K562 (cell line): Measurements from ENCODE around the gene ZC3H11A. TPM values are rescaled to one million over a fixed set of nuclear protein-coding genes. Genes with fewer than 3 reads are reported as not detected.
"Not testable (repeated sequence)": the region's sequence is repeated elsewhere in the genome, so short reads cannot be mapped to it uniquely, and the experiment has no call there.

Experiments
- ATAC-seq: fragments of 200-7000 bp; cut with Tn5 transposase; 3 replicates; pipeline ENCODE4 v1.9.1; 2020; ENCODE audit warnings: moderate library complexity
- BruUV-seq: library from RNA; stranded (reverse); fragments of 400-500 nt; replicated peaks from 2 replicates; lab custom pipeline; 2021; lab: Mats Ljungman, UMichigan
- CTCF ChIA-PET: fragments of 300-600 bp; formaldehyde crosslinking; extraction: SDS; loops from one replicate; lab custom pipeline; 2021; ENCODE audit warnings: low intra/inter-chr PET ratio; lab: Yijun Ruan, JAX
- POLR2A ChIA-PET: fragments of 300-600, 350-650 bp; sonication (Branson Sonifier 250); formaldehyde crosslinking; extraction: SDS; loops from one replicate; lab custom pipeline; 2021; ENCODE audit warnings: antibody characterized with exemption, inconsistent platforms; lab: Yijun Ruan, JAX
- DNase-seq, 4 experiments: peaks; one replicate each; pipeline versions ENCODE4 v3.0.0 to v3.0.0-alpha.2; 2011 to 2018; ENCODE audit warnings: low spot score in 3 of 4, mixed read lengths in 3 of 4; ENCODE audit errors: extremely low read depth in 1 of 4
- FAIRE-seq: peaks from 2 replicates; lab custom pipeline; 2011; peaks lifted over from hg19 to GRCh38; lab: Jason Lieb, UNC
- H2AFZ ChIP-seq: 2 replicates; pipeline ENCODE4 v1.6.0; 2011; ENCODE audit warnings: low read depth, low read length, control low read depth, inconsistent platforms
- H3K27ac ChIP-seq: fragments of 200-600 bp; 3 replicates; pipeline ENCODE4 v1.8.0; 2011; ENCODE audit warnings: low read depth, mild to moderate bottlenecking, control low read depth, inconsistent platforms, low read length, moderate library complexity, mixed read lengths; ENCODE audit errors: extremely low read depth
- H3K27me3 ChIP-seq, 2 experiments: fragments of 300-600 bp in 1 of 2; 2 replicates in 1 of 2; 3 replicates in 1 of 2; pipeline versions ENCODE4 v1.6.0 to v1.8.0; 2011; ENCODE audit warnings: inconsistent platforms in 2 of 2, low read length in 2 of 2, mild to moderate bottlenecking in 1 of 2, mixed read lengths in 1 of 2, moderate library complexity in 1 of 2; ENCODE audit not compliant: control insufficient read depth in 2 of 2, insufficient read depth in 2 of 2
- H3K36me3 ChIP-seq: fragments of 300-600 bp; 3 replicates; pipeline ENCODE4 v1.8.0; 2011; ENCODE audit warnings: mild to moderate bottlenecking, low read length, inconsistent platforms; ENCODE audit not compliant: control insufficient read depth, insufficient read depth
- H3K4me1 ChIP-seq, 2 experiments: fragments of 200-600 bp in 1 of 2; replicated peaks in 1 of 2; 2 replicates in 1 of 2; 3 replicates in 1 of 2; pipeline versions ENCODE4 v1.5.1 to v1.8.0; 2011; ENCODE audit warnings: inconsistent platforms in 2 of 2, low read length in 2 of 2, mild to moderate bottlenecking in 1 of 2, mixed read lengths in 1 of 2, moderate library complexity in 1 of 2; ENCODE audit not compliant: control insufficient read depth in 2 of 2, insufficient read depth in 2 of 2
- H3K4me2 ChIP-seq: 2 replicates; pipeline ENCODE4 v1.6.1; 2011; ENCODE audit warnings: low read length, control low read depth, inconsistent platforms, mixed read lengths; ENCODE audit not compliant: insufficient read depth
- H3K4me3 ChIP-seq: fragments of 200-600 bp; sonication (generic), shearing (Covaris generic); 2 replicates; pipeline ENCODE4 v1.5.1; 2016; ENCODE audit warnings: control low read depth, inconsistent platforms
- H3K79me2 ChIP-seq: fragments of 200-600 bp; 3 replicates; pipeline ENCODE4 v1.8.0; 2011; ENCODE audit warnings: low read length, inconsistent platforms; ENCODE audit not compliant: control insufficient read depth, insufficient read depth
- H3K9ac ChIP-seq, 2 experiments: 2 replicates each; pipeline versions ENCODE4 v1.6.0 to v1.6.1; 2011; ENCODE audit warnings: low read depth in 2 of 2, low read length in 2 of 2, control low read depth in 1 of 2, inconsistent platforms in 1 of 2, mild to moderate bottlenecking in 1 of 2, mixed read lengths in 1 of 2; ENCODE audit not compliant: insufficient read depth in 1 of 2
- H3K9me1 ChIP-seq: one replicate; pipeline ENCODE4 v1.6.0; 2011; ENCODE audit warnings: inconsistent platforms, mild to moderate bottlenecking, low read length, moderate library complexity; ENCODE audit not compliant: control insufficient read depth, insufficient read depth
- H3K9me3 ChIP-seq: replicated peaks from 2 replicates; pipeline ENCODE4 v1.5.1; 2011; ENCODE audit warnings: low read depth, low read length, inconsistent platforms; ENCODE audit not compliant: control insufficient read depth, insufficient read depth
- H4K20me1 ChIP-seq: replicated peaks from 2 replicates; pipeline ENCODE4 v1.6.1; 2011; ENCODE audit warnings: low read length, inconsistent platforms, mixed read lengths; ENCODE audit not compliant: control insufficient read depth, insufficient read depth
- CTCF ChIP-seq, 3 experiments: IDR thresholded peaks in 2 of 3; conservative IDR thresholded peaks in 1 of 3; 2 replicates each; pipeline ENCODE4 v1.5.1; 2011 to 2012; ENCODE audit warnings: low read length in 3 of 3, mild to moderate bottlenecking in 3 of 3, control low read depth in 2 of 3, improper control_type of control experiment in 1 of 3, inconsistent platforms in 1 of 3, low read depth in 1 of 3, mixed read lengths in 1 of 3, moderate library complexity in 1 of 3; ENCODE audit not compliant: insufficient read depth in 2 of 3
- MYNN ChIP-seq, 2 experiments: sonication (generic); formaldehyde crosslinking in 1 of 2; IDR thresholded peaks; 2 replicates each; pipeline versions ENCODE4 v1.5.0 to v1.6.1; 2016 to 2020; ENCODE audit warnings: antibody characterized with exemption in 1 of 2, missing genetic modification reagents in 1 of 2
- ZZZ3 ChIP-seq: fragments of 450-650 bp; IDR thresholded peaks from 2 replicates; pipeline ENCODE4 v1.6.1; 2016; ENCODE audit warnings: antibody characterized with exemption, mild to moderate bottlenecking, moderate library complexity
- WGBS: fragments of 100-300 bp; shearing (Covaris generic); methylation state at CpG from one replicate; pipeline ENCODE4 v1.1.6; 2016; ENCODE audit warnings: low coverage, mixed read lengths; ENCODE audit not compliant: insufficient coverage; ENCODE audit errors: missing lambda C conversion rate; 5-methylcytosine and 5-hydroxymethylcytosine counted together
- in situ Hi-C: fragments of 300-500 bp; cut with MboI; formaldehyde crosslinking; loops from 4 replicates; pipeline ENCODE4 v1.15.0; 2018; ENCODE audit warnings: inconsistent platforms, mixed read lengths
- intact Hi-C: fragments of 100-400 bp; cut with micrococcal nuclease; formaldehyde crosslinking; loops from 2 replicates; pipeline ENCODE4 v1.14.2; 2022
- polyA plus RNA-seq, 8 experiments: library from polyadenylated mRNA; depleted of rRNA in 4 of 8; stranded (reverse) in 5 of 8; unstranded in 3 of 8; fragments of >200 nt; fragmentation: Nextera tagmentation in 2 of 8; fragmentation: Illumina TruSeq in 1 of 8; extraction: Ambion mirVana in 2 of 8; extraction: Trizol in 1 of 8; gene quantifications; 2 replicates each; pipeline versions ENCODE4 v1.2.1 to v1.2.3, GENCODE V29; 2011 to 2014; ENCODE audit warnings: inconsistent platforms in 1 of 8, missing spikeins in 1 of 8
- total RNA-seq, 7 experiments: library from RNA; depleted of rRNA in 6 of 7; stranded (reverse); fragments of >200 nt in 6 of 7; fragmentation: Illumina TruSeq in 2 of 7; extraction: Trizol in 2 of 7; gene quantifications; 2 replicates each; pipeline versions ENCODE4 v1.2.1 to v1.2.3, GENCODE V29; 2011 to 2021; ENCODE audit warnings: low replicate concordance in 1 of 7

Gene ZC3H11A
- total and polyA plus RNA-seq, 9 of the 15 experiments (the other 6 are each of a cell fraction or from before 2014, with no cell fraction given) = 34.2 to 137 (median 102) TPM

GRCh38 chr1:203829247-203829646 lies 33.8 kb downstream of the ZC3H11A start:
- ATAC-seq, BruUV-seq, H3K9me1 ChIP-seq, H3K27ac ChIP-seq, POLR2A ChIA-PET, H3K4me3 ChIP-seq, H3K9ac ChIP-seq, H3K4me1 ChIP-seq, H3K27me3 ChIP-seq, FAIRE-seq, DNase-seq, H3K4me2 ChIP-seq, intact Hi-C loops, H2AFZ ChIP-seq, in situ Hi-C loops, H4K20me1 ChIP-seq, H3K9me3 ChIP-seq, CTCF ChIA-PET: not testable (repeated sequence)
- 0 out of 2 replicates have a peak, but pooled peaks have one; percentile 30 for TF ChIP-seq ZZZ3
- Histone ChIP-seq H3K36me3 (peaks cover 89% of the 10 kb centered on the region), H3K79me2 (peaks cover 19% of the 10 kb centered on the region)
- WGBS = 89% methylated on average over 5 of the region's 5 CpGs

GRCh38 chr1:203835476-203835875 lies 40.1 kb downstream of the ZC3H11A start:
- H3K27me3 ChIP-seq = no peaks in the 10 kb centered on the region
- no peaks in the 10 kb centered on the region for H3K79me2 ChIP-seq
- no peak for ATAC-seq
- in situ Hi-C loops (no loop called here), intact Hi-C loops (no loop called here)
- BruUV-seq = no TSS peak
- no peak overlapping the region for H3K27ac ChIP-seq
- ChIA-PET CTCF (interaction anchor here (0.6 kb wide), 1 partner anchor 9 kb away, joined by 4 read pairs; no protein-coding TSS in a partner anchor), POLR2A (interaction anchor here (0.6 to 2.6 kb wide), 2 partner anchors 23 to 25 kb away, joined by 3 to 11 read pairs; no protein-coding TSS in a partner anchor)
- TF ChIP-seq MYNN (IDR thresholded peaks at IDR 0.05) (no peak), MYNN (CRISPR knock-in tag; IDR thresholded peaks at IDR 0.05) (no peak), CTCF (IDR thresholded peaks at IDR 0.05 in 2 of 3, conservative IDR thresholded peaks at IDR 0.05 in 1 of 3; ENCODE audit: insufficient read depth in 2 of 3, low read depth in 1 of 3, low read length in 3 of 3) (0 out of 6 replicates have a peak, but pooled peaks of 1 of the 3 experiments have one; percentile 14)
- no peak for DNase-seq
- peaks cover 93% of the 10 kb centered on the region for H3K36me3 ChIP-seq
- H3K9ac ChIP-seq = no peak overlapping the region
- H2AFZ ChIP-seq = no peak overlapping the region
- no peaks in the 10 kb centered on the region for H3K4me1 ChIP-seq
- no peak overlapping the region for H3K4me3 ChIP-seq
- 96% methylated on average over 3 of the region's 3 CpGs for WGBS
- H4K20me1 ChIP-seq = no peaks in the 10 kb centered on the region
- H3K9me1 ChIP-seq = no peaks in the 10 kb centered on the region
- H3K4me2 ChIP-seq = no peak overlapping the region
- FAIRE-seq = peak; percentile 40
- H3K9me3 ChIP-seq = no peaks in the 10 kb centered on the region
